GM19328 (cell line): ENCODE results near the gene CHRNB1.
"Not testable (repeated sequence)": the region's sequence is repeated elsewhere in the genome, so short reads cannot be mapped to it uniquely, and the experiment has no call there.

ENCODE experiments used
- ATAC-seq: cut with Tn5 transposase; IDR thresholded peaks from one replicate; pipeline ENCODE4 v1.9.1; 2021; ENCODE audit warnings: mild to moderate bottlenecking, moderate library complexity; ENCODE audit not compliant: unreplicated experiment

CHRNB1 gene

DNA sequence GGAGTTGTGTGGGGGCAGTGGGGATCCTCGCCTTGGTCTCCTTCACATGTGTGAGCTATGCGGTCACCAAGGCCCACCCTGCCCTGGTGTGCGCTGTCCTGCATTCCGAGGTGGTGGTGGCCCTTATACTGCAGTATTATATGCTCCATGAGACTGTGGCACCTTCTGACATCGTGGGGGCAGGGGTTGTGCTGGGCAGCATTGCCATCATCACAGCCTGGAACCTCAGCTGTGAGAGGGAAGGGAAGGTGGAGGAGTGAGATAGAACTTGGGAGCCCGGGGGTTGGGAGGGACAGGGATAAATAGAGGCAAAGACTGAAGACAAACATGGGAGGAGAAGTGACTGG lies 37.9 kb downstream of the CHRNB1 start:
- ATAC-seq, result not testable (repeated sequence)

DNA sequence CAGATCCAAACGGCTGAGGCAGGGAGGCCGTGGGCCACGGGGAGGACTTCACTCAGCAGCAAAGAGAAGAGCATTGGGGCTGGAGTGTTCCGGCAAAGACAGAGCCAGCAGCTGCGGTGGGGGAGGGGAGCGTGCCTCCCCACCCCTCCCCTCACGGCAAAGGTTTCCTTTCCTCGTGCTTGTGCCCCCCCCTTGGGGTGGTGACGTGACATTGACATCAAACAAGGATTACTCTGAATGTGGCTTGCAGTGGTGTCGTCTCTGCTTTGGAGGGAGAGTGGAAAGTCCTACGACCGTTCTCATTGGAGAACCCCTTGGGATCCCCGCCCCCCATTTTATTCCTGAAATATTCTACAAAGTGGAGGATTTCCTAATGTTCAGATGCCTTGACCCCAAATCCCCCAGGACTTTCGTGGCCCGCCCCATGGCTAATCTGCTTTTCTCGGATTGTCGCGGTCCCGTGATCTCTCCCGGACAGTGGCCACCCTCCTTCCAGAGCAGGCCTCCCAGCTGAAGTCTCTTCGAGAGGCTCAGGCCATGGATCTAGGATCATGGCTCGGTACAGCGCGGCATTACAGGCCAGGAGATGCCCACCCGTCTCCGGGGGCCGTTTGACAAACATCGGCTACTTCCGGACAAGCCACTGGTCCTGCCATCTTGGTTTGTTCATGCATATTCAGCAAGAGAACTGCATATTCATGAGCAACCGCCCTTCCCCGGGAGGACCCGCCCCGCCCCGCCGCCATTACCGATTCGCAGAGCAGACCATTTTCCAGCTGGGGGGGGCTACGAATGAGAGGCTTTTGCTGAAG lies 38.6 kb downstream of the CHRNB1 start:
- peak; percentile 34 for ATAC-seq

DNA sequence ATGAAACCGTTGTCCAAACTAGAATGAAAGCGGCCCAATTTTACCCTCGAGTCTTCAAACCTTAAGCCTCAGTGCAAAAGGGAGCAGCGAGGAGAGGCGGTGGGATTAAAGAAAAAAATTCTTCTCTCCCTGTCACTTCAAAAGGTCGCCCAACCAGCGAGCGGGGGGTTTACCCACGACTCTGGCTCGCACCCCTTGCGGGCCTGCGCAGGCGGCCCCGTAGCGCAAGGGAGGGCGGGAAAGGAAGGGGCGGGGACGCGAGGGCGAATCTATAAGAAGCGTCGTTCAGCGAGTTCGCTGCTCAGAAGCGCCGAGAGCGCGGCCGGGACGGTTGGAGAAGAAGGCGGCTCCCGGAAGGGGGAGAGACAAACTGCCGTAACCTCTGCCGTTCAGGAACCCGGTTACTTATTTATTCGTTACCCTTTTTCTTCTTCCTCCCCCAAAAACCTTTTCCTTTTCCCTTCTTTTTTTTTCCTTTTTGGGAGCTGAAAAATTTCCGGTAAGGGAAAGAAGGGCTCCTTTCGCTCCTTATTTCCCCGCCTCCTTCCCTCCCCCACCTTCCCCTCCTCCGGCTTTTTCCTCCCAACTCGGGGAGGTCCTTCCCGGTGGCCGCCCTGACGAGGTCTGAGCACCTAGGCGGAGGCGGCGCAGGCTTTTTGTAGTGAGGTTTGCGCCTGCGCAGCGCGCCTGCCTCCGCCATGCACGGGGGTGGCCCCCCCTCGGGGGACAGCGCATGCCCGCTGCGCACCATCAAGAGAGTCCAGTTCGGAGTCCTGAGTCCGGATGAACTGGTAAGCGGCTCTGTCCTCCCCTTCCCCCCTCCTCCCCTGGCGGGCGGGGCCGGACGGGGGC lies 39.4 kb downstream of the CHRNB1 start, which contains the start of gene POLR2A:
POLR2A (plus strand) TSS at position 300 of the 852 bp plus-strand sequence.
- ATAC-seq, result peak; percentile 59

DNA sequence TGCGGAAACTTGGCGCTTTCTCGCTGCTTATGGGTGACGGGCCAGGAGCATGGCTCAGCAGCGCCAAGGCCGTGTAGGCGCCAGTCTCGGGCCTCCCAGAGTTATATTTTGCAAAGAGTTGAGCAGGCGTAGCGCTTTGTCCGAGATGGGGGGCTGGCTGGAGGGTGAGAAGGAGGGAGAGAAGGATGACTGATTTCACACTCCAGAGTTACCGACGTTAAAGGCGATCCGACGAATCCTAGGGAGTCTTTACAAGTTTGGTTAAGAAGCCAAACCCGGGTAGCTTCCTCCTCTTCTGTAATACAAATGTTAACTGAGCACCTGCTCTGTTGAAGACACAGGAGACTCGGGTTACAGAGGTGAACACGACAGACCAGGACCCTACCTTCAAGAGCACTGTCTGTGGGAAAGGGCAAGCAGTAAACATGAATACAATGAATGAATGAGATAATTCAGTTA lies 40.1 kb downstream of the CHRNB1 start:
- ATAC-seq, result no peak

DNA sequence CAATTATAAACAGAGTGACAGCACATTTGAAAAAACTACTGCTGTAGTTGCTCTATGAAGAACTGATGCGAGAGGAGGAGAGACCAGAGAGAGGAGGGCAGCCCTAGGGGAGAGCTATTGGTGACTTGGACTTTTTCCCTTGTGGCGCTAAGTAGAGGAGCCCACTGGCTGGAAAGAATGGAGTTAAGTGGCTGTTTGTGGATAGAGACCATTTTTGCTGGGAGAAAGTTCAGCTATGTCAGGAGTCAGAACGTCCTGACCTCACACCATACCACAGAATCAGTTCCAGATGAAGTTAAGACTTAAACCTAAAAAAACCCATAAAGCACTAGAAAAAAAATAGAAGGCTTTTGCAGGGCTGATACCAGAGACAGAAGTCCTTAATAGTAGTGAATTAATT lies 41.3 kb downstream of the CHRNB1 start:
- no peak for ATAC-seq

DNA sequence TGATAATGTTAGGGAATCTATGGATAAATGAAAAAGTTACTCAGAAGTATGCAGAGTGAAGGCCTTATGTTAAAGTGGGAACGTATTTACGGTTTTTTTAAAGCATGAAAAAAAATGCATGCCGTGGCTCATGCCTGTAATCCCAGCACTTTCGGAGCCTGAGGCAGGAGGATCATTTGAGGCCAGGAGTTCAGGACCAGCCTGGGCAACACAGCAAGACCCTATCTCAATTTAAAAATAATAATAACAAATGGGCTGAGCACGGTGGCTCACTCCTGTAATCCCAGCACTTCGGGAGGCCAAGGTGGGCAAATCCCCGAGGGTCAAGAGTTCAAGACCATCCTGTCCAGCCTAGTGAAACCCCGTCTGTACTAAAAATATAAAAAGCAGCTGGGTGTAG lies 45.3 kb downstream of the CHRNB1 start:
- no peak for ATAC-seq

DNA sequence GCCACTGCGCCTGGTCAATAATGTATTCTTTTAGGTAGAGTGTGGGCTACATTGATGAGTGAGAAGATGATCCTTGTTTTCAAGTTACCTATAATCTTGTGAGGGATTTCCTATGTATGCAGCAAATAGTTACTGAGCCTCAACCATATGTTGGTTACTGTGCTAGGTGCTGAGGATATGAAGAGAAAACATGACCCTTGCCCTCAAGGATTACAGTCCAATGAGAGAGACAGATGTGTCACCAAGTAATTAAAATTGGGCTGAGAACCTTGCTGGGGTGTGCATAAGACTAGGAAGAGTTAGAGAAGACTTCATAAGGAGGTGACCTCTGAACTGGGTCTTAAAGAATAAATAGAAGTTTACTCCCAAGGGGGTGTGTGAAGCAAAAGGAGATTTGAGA lies 46.7 kb downstream of the CHRNB1 start:
- ATAC-seq, result no peak

DNA sequence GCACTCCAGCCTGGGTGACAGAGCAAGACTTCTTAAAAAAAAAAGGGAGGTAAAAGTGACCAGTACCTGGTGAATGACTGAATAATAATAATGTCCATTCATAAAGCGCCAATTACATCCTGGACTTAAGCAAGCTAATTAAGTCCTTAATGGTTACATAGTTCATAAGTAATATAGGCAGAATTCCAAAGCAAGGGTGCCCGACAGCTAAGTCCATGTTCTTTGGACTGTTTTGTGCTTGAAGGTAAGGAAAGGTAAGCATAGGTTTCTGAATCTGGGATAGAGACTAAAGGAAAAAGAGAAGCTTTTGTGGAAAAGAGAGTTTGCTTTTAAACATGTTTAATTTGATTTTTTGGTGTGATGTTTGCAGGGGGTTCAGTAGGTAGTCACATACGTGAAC lies 49.1 kb downstream of the CHRNB1 start:
- ATAC-seq, result no peak

DNA sequence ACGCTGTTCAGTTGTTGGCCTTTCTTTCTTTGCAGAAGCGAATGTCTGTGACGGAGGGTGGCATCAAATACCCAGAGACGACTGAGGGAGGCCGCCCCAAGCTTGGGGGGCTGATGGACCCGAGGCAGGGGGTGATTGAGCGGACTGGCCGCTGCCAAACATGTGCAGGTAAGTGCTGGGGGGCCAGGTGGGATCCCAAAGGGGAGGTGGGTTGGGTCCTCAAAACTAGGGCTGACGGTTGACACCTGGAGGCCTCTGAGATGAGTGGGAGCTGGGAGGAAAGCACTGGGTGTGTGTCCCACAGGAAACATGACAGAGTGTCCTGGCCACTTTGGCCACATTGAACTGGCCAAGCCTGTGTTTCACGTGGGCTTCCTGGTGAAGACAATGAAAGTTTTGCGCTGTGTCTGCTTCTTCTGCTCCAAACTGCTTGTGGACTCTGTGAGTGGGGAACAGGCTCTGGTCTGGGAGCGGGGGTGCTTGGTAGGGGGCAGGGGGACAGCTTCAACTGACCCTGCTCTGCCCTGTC lies 51.1 kb downstream of the CHRNB1 start:
- no peak for ATAC-seq

DNA sequence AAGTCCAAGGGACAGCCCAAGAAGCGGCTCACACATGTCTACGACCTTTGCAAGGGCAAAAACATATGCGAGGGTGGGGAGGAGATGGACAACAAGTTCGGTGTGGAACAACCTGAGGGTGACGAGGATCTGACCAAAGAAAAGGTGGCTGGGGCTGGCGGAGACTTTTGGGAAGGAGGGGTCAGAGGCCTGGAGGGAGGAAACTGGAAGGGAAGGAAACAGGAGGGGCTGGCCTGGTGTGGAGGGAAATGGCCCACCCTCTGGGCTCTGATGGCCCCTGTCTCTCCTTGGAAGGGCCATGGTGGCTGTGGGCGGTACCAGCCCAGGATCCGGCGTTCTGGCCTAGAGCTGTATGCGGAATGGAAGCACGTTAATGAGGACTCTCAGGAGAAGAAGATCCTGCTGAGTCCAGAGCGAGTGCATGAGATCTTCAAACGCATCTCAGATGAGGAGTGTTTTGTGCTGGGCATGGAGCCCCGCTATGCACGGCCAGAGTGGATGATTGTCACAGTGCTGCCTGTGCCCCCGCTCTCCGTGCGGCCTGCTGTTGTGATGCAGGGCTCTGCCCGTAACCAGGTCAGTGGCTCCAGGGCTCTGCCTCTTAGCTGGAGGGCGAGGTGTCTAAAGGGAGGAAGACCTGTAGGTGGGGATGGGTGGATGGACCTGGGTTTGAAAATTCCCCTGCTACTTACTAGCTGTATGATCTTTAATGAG lies 51.8 kb downstream of the CHRNB1 start:
- ATAC-seq, result no peak

DNA sequence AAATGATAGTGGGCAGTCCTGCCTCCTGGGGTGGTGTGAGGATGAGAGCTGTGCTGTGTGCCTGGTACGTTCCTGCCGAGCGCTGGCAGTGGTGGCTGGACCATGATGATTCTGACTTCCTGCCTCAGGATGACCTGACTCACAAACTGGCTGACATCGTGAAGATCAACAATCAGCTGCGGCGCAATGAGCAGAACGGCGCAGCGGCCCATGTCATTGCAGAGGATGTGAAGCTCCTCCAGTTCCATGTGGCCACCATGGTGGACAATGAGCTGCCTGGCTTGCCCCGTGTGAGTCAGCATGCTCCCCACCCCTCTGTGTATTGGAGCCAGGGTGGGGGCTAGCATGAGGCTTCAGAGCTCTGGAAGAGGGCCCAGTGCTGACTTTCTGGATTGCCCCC lies 52.4 kb downstream of the CHRNB1 start:
- no peak for ATAC-seq

DNA sequence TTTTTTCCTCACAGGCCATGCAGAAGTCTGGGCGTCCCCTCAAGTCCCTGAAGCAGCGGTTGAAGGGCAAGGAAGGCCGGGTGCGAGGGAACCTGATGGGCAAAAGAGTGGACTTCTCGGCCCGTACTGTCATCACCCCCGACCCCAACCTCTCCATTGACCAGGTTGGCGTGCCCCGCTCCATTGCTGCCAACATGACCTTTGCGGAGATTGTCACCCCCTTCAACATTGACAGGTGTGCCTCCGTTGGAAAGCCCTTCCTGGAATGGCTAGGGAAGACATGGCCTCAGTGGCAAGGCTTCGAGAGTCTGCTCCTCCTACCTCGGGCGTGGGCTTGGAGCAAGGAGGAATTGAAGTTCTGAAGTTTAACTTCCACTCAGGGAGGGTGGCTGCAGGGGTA lies 52.8 kb downstream of the CHRNB1 start:
- ATAC-seq, result no peak

DNA sequence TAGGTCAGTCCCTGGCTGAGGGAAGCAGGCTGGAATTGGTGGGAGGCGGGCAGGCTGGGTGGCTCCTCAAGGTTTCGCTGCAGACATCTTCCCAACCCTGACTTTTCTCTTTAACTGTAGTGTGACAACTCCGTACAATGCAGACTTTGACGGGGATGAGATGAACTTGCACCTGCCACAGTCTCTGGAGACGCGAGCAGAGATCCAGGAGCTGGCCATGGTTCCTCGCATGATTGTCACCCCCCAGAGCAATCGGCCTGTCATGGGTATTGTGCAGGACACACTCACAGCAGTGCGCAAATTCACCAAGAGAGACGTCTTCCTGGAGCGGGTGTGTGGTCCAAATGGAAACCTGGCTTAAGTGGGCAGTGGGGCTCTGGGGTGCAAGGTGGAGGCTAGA lies 54.3 kb downstream of the CHRNB1 start:
- no peak for ATAC-seq

DNA sequence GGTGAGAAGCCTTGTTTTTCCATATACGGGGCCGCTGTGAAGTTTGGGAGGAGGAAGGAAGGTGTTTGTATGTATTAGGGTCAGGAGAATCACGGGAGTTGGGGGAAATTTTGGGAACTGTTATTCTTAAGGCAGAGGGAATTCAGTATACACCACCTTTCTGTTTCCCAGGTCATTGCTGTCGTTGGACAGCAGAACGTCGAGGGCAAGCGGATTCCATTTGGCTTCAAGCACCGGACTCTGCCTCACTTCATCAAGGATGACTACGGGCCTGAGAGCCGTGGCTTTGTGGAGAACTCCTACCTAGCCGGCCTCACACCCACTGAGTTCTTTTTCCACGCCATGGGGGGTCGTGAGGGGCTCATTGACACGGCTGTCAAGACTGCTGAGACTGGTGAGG lies 56.9 kb downstream of the CHRNB1 start:
- no peak for ATAC-seq

DNA sequence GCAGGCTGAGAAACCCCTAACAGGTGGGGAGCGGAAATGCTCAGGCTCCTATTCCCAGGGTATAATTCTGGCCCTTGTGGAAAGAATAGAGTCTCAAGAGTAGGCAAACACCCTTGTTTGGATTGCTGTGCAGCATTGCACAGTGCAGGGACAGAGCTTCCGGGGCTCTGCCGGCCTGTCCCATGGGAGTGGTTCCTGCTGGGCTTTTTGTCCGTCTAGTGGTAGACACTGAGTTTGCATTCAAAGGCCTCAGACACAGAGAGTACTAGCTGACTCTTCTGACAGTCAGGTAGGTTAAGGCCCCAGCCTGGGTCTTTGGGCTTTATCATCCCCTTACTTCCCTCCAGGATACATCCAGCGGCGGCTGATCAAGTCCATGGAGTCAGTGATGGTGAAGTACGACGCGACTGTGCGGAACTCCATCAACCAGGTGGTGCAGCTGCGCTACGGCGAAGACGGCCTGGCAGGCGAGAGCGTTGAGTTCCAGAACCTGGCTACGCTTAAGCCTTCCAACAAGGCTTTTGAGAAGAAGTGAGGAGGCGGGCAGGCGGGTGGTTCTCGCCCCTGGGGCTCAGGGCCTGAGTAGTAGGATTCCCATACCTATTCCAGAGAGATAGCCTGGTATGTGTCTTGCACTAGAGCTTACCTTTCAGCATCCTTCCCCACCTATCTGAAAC lies 57.4 kb downstream of the CHRNB1 start:
- ATAC-seq, result no peak

DNA sequence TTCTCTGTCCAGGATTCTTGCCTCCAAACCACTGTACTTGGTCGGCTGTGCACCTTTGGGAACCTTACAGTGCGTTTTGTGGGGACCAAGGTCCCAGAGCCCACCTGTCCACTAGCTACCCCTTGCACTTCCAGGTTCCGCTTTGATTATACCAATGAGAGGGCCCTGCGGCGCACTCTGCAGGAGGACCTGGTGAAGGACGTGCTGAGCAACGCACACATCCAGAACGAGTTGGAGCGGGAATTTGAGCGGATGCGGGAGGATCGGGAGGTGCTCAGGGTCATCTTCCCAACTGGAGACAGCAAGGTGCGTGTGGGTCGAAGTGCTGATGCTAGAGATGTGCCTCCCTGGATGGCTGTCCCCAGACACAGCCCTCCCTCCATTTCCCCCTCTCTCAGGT lies 58.1 kb downstream of the CHRNB1 start:
- no peak for ATAC-seq

DNA sequence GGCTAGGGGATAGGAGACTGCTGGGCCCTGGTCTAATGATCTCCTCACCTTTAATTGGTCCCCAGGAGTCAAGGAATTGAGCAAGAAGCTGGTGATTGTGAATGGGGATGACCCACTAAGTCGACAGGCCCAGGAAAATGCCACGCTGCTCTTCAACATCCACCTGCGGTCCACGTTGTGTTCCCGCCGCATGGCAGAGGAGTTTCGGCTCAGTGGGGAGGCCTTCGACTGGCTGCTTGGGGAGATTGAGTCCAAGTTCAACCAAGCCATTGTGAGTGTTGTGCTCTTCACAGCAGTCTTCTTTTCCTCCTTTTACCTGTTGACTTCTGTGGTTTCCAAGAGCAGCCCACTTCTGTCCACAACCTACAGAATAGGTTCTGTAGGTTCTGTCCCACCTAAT lies 58.7 kb downstream of the CHRNB1 start:
- no peak for ATAC-seq
